GM12865 (cell line): ENCODE measurements around the gene SERPINA4.

ENCODE experiments used
- DNase-seq: peaks from one replicate; pipeline ENCODE4 v3.0.0; 2010; ENCODE audit warnings: low read depth
- H3K4me3 ChIP-seq: 2 replicates; pipeline ENCODE4 v1.5.1; 2011; ENCODE audit warnings: mild to moderate bottlenecking, low read depth, low read length, control low read depth
- CTCF ChIP-seq: IDR thresholded peaks from 2 replicates; pipeline ENCODE4 v1.5.1; 2011; ENCODE audit warnings: low read length, control low read depth, low read depth, inconsistent platforms; ENCODE audit not compliant: insufficient read depth; ENCODE audit errors: missing control alignments

The SERPINA4 gene

GRCh38 chr14:94560751-94561655, at the start of gene SERPINA4:
SERPINA4 (plus strand) TSS chr14:94561442; CDS start chr14:94563483, 2,041 bp downstream.
- DNase-seq = no peak
- no peak within 1 kb of the TSS for H3K4me3 ChIP-seq
- TF ChIP-seq CTCF = no peak

- no peak overlapping the region for H3K4me3 ChIP-seq
- TF ChIP-seq CTCF = no peak
Measured at GRCh38 chr14:94514351-94514750, 46.9 kb upstream of the SERPINA4 start.

GRCh38 chr14:94515426-94515825, 45.8 kb upstream of the SERPINA4 start:
- no peak for DNase-seq
- no peak overlapping the region for H3K4me3 ChIP-seq
- TF ChIP-seq CTCF = no peak

More at GRCh38 chr14:94514351-94514750, 46.9 kb upstream of the SERPINA4 start:
- DNase-seq = no peak

GRCh38 chr14:94515856-94516255, 45.4 kb upstream of the SERPINA4 start:
- TF ChIP-seq CTCF = no peak
- H3K4me3 ChIP-seq = no peak overlapping the region
- no peak for DNase-seq

GRCh38 chr14:94517248-94517640, 44.0 kb upstream of the SERPINA4 start:
- DNase-seq = no peak
- no peak for TF ChIP-seq CTCF

GRCh38 chr14:94517641-94518257, 43.5 kb upstream of the SERPINA4 start:
- TF ChIP-seq CTCF = no peak
- H3K4me3 ChIP-seq = no peak overlapping the region
- DNase-seq = no peak

More at GRCh38 chr14:94517248-94517640, 44.0 kb upstream of the SERPINA4 start:
- H3K4me3 ChIP-seq = no peak overlapping the region
